GM21423 (cell line): ENCODE results near the gene PYGM.
"Not testable (repeated sequence)": the region's sequence is repeated elsewhere in the genome, so short reads cannot be mapped to it uniquely, and the experiment has no call there.

ENCODE experiments used
- ATAC-seq: cut with Tn5 transposase; IDR thresholded peaks from one replicate; pipeline ENCODE4 v1.9.1; 2021; ENCODE audit warnings: mild to moderate bottlenecking, moderate library complexity; ENCODE audit not compliant: unreplicated experiment

Gene PYGM

DNA sequence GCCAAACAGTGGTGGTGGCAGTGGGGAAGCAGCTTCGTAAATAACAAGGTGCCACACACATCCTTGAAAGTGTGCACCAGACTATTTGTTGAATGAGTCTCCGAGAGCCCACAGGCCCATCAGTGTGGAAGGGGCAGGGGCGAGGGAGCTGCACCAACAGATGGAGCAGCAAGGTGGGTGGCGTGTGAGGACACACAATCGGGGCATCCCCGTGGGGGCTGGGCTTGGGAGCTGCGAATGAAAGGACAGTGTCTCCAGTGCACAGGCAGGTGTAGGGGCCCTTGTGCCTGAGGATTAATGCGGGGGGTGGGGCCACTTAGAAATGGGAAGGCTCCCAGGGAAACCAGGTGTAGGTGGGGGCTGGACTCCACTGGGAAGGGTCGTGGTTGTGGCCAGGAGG, 39.6 kb downstream of the PYGM start:
- ATAC-seq, result no peak

DNA sequence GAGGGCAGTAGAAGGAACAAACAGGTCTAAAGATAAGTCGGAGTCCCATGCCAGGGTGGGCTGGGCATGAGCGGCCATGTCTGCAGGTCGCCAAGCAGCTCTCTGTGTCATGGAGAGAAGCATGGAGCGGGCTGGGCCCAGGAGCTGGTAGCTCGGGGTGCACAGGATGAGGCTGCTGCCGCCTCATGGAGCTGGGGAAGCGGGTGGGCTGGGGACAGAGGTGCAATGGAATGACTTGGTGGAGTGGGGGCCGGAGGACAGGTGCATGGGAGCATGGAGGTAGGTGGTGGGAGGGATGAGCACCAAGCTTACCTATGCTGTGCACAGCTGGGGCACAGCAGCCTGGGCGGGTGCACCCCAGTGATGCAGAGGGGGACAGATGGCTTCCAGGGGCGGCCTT, 40.4 kb downstream of the PYGM start:
- no peak for ATAC-seq

- ATAC-seq, result no peak
These were observed 41.0 kb downstream of the PYGM start for GRCh38 chr11:64718780-64719124.

- no peak for ATAC-seq
These were observed 41.5 kb downstream of the PYGM start for GRCh38 chr11:64718084-64718779.

DNA sequence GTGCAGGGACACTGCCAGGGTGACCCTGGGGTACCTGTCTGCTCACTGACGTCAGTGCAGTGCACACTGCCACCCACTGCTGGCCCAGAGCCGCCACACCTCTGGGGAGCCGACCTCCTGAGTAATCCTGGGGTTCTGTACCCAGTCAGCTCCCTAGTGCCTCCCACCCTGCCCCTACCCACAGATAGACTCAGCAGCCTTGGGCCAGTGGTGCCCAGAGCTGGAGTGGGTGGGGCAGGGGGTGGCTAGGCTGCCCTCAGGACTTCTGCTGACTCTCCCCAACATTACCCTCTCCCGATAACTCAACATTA, 42.6 kb downstream of the PYGM start:
- ATAC-seq, result no peak

GRCh38 chr11:64716473-64717267, 43.1 kb downstream of the PYGM start:
- no peak for ATAC-seq

- ATAC-seq, result no peak
These were observed 43.9 kb downstream of the PYGM start for GRCh38 chr11:64715756-64716472.

DNA sequence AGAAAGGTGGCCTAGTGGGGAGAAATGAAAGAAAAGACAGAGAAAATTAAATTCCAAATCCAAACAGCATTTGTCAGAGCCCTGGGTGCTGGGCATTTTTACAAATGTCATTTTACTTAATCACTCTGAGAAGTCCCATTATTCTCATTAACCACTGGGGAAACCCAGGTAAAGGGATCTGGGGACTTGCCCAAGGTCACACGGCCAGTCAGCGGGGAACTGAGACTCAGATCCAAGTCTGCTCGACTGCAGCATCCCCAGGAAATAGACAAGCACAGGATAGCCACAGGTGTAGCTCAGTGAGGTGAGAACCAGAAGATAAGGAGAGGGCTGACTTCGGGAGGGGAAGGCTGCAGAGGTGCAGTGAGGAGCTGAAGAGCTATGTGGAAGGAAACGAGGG, 44.7 kb downstream of the PYGM start:
- no peak for ATAC-seq

- ATAC-seq, result no peak
These were observed 45.1 kb downstream of the PYGM start for GRCh38 chr11:64714666-64715065.

DNA sequence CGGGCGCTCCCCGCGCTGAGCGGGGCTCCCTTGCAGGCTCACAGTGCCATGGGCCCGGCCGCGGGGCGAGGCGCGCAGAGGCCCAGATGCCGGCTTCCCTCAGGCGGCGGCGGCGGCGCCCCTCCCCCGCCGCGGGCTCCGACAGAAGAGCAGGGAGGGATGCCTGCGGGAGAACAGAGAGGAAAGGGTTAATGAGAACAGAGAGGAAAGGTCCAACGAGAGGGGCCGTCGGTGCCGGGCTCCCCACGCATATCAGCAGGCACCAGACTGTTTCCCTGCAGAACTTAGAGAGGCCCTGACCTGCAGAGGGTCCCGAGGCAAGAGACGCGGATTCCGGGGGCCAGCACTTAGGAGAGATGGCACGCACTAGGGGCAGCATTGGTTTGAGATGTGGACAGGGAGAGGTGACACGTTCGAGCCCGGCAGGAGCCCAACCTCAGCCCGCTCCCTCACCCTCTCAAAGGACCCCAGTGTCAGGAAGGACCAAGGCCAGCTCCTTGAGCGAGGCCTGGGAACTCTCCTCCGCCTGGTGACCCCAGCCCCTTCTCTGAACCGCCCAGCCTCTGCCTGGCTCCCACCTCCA, 45.9 kb downstream of the PYGM start:
- ATAC-seq, result no peak

GRCh38 chr11:64713016-64713707, 46.6 kb downstream of the PYGM start:
- ATAC-seq, result no peak

GRCh38 chr11:64712430-64713015, 47.3 kb downstream of the PYGM start:
- ATAC-seq, result no peak

DNA sequence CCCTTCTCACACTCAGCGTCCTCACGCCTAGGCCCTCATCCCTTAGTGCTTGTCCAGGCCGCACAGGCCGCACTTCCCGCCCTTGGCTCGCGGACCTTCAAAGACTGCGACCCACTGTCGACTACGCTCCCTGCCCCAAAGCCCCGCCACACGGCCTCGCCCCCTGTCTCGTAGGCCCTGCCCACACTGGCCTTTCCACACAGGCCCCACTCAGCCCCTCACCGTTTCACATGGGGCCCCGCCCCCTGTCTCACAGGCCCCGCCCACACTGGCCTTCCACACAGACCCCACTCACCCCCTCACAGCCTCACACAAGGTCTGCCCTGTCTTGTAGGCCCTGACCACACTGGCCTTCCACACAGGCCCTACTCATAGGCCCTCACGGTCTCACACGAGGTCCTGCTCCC, 47.8 kb downstream of the PYGM start:
- ATAC-seq, result no peak

DNA sequence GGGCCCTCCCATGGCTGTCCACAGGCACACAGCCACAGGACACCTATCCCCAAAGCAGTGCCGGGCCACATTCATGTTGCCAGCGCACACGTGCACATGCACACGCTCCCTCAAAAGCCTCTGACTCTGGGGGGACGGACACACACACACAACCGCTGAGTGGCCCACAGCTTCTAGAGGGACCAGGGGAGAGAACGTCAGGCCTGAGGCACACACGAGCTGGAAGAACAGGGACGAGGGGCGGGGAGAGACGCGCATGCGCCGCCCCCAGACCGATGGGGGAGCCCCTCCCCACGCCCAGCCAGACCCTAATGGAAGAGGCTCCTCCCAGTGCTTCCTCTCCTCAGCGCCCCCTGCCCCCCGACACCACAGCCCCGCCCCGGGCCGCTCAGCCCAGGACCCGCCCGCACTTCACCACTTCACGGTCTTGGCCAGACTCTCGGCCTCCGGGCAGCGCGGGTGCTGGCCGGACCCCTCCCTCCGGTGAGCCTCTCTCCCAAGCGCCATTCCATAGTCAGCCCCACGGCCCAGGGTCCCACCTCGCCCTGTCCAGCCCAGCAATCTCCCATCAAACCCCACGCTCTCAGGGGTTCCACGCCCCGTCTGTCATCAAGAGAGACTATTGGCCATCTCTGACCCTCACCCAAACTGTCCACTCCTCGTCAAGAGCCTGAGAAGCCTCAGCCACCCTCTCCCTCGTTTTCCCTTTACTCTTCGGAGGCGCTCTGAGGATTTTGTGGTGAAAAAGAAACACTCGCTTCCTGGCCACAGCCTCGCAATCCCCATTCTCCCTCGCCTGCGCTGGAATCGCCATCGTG, 48.4 kb downstream of the PYGM start:
- ATAC-seq, result no peak

- no peak for ATAC-seq
These were observed 49.2 kb downstream of the PYGM start for GRCh38 chr11:64710418-64711137.

GRCh38 chr11:64705501-64705900, 54.3 kb downstream of the PYGM start:
- no peak for ATAC-seq

- ATAC-seq, result no peak
These were observed 56.7 kb downstream of the PYGM start for GRCh38 chr11:64703048-64703447.

GRCh38 chr11:64701956-64702355, 57.8 kb downstream of the PYGM start:
- not testable (repeated sequence) for ATAC-seq

DNA sequence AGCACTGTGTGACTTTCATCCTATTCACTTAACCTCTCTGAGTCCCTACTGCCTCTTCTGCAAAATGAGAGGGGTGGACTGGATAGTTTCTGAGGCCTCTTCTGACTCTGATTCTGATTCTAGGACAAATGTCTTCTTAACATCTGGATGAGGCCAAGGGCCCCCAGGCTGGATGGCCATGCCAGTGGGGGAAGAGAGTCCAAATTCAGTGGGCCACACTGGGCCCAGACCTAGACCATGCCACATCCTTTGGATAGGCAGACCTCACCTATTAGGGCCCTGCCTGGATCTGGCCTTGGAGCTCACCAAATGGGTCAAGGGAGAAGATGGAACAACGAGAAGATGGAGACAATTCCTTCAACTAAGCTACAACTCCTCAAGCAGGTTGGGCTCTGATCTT, 61.3 kb downstream of the PYGM start:
- ATAC-seq, result no peak
